Endothelial cell (in vitro differentiated cells): ENCODE results near the gene IL10RB. TPM values are rescaled to one million over a fixed set of nuclear protein-coding genes. Genes with fewer than 3 reads are reported as not detected.
"Not testable (repeated sequence)": the region's sequence is repeated elsewhere in the genome, so short reads cannot be mapped to it uniquely, and the experiment has no call there.

Experiments used
- DNase-seq: peaks from one replicate; pipeline ENCODE4 v3.0.0; 2021; ENCODE audit warnings: low spot score
- H3K27ac Mint-ChIP-seq: one replicate; pipeline ENCODE4 v1.8.0; 2021; ENCODE audit warnings: mixed read lengths, inconsistent platforms; ENCODE audit not compliant: unreplicated experiment
- H3K27me3 Mint-ChIP-seq: one replicate; pipeline ENCODE4 v1.8.0; 2021; ENCODE audit warnings: mild to moderate bottlenecking, moderate library complexity, mixed read lengths, inconsistent platforms; ENCODE audit not compliant: unreplicated experiment
- H3K36me3 Mint-ChIP-seq: one replicate; pipeline ENCODE4 v1.8.0; 2021; ENCODE audit warnings: mild to moderate bottlenecking, low read depth, mixed read lengths, inconsistent platforms; ENCODE audit not compliant: unreplicated experiment
- H3K4me1 Mint-ChIP-seq: one replicate; pipeline ENCODE4 v1.8.0; 2021; ENCODE audit warnings: mild to moderate bottlenecking, mixed read lengths, inconsistent platforms; ENCODE audit not compliant: unreplicated experiment
- H3K4me3 Mint-ChIP-seq: one replicate; pipeline ENCODE4 v1.8.0; 2021; ENCODE audit warnings: mild to moderate bottlenecking, mixed read lengths, inconsistent platforms; ENCODE audit not compliant: unreplicated experiment
- H3K9me3 Mint-ChIP-seq: one replicate; pipeline ENCODE4 v1.8.0; 2021; ENCODE audit warnings: mixed read lengths, inconsistent platforms; ENCODE audit not compliant: unreplicated experiment
- CTCF ChIP-seq: fragments of 200-600 bp; sonication (generic); IDR thresholded peaks from one replicate; pipeline ENCODE4 v1.5.0; 2021; ENCODE audit warnings: antibody characterized with exemption; ENCODE audit not compliant: unreplicated experiment
- total RNA-seq: library from RNA; stranded (reverse); fragmentation: NEBNext Ultra II Directional; extraction: Animal tissue kit (Norgen Biotek cat#: 25700); gene quantifications from one replicate; pipeline ENCODE4 v1.2.1, GENCODE V29; 2021; ENCODE audit not compliant: unreplicated experiment

The IL10RB gene
- total RNA-seq, 1 donor from 2014 or later = 13.0 TPM

DNA sequence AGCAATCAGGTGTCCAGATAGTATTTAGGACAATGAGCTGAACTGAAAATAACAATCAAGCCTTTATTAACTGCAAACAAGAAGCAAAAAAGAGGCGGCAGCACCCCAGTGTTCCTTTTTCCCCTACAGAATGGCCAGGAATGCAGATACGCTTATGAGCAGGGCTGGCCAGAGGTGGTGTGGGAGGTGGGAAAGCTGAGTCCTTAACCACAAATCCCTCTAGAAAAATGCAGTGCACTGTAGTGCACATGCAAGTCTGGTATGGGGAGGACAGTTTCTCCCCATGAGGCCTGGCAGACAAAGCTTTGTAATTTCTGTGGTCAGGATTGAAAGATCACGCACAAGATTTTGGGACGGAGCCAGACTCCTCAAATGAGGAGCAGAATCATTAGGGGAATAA is 47.9 kb downstream of the IL10RB start:
- Mint-ChIP-seq H3K4me1 (peaks cover 2% of the 10 kb centered on the region), H3K9me3 (no peaks in the 10 kb centered on the region), H3K4me3 (no peak overlapping the region), H3K27ac (no peak overlapping the region), H3K36me3 (no peaks in the 10 kb centered on the region), H3K27me3 (no peaks in the 10 kb centered on the region)
- no peak for TF ChIP-seq CTCF
- DNase-seq = no peak

GRCh38 chr21:33315946-33316710 is 50.0 kb downstream of the IL10RB start:
- no peak for TF ChIP-seq CTCF
- Mint-ChIP-seq H3K9me3 (no peaks in the 10 kb centered on the region), H3K27ac (no peak overlapping the region), H3K4me3 (no peak overlapping the region), H3K4me1 (peaks cover 2% of the 10 kb centered on the region), H3K36me3 (no peaks in the 10 kb centered on the region), H3K27me3 (no peaks in the 10 kb centered on the region)
- DNase-seq = no peak

DNA sequence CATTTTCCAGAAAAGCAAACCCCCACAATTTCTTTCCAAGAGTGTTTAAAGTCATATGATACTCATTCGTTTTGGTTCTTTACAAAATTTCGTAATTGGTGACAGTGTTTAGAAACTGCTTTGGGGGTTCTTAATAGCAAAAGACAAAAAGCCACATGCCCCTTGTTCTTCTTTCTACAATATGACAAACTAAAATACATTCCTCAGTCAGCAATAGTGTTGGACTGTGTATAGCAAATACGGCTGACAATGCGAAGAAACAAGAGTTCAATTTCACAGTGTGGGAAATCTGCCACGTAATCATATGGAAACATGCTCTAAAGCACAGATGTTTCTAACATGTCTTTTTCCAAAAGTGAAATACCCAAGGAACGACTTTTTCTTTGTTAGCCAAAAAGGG is 51.0 kb downstream of the IL10RB start:
- Mint-ChIP-seq H3K27me3 (no peaks in the 10 kb centered on the region), H3K9me3 (no peaks in the 10 kb centered on the region), H3K4me1 (peaks cover 2% of the 10 kb centered on the region), H3K27ac (no peak overlapping the region), H3K36me3 (no peaks in the 10 kb centered on the region), H3K4me3 (no peak overlapping the region)
- TF ChIP-seq CTCF = no peak
- DNase-seq = no peak

DNA sequence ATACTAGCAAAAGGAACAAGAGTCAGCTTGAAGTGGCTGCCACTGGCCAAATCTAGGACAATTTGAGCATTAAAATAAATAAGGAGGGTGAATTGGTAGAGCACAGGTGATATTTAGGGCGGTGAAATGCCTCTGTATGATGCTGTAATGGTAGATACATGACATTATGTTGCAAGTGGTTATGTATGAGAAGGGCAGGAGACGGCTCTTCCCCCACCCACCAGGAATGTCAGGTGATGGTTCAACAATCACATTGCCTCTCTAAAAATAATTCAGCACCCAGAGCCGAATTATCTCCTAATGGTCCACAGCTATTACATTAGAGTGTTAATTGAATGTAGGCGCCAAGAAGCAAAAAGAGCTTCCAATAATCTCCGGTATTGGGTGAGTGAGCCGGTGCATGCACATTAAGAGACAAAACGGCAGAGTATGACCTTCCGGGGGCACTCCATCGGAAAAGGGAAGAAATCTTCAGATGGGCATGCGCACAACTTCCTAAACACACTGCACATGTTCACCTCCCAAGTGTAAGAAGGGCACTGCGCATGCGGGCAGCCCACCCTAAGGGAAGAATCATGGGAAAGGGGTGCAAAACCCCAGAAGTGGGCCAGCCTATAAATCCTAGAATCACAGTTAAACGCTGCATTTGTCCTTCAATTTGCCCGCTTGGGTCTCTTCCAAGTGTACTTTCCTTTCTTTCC is 51.8 kb downstream of the IL10RB start:
- no peak for TF ChIP-seq CTCF
- Mint-ChIP-seq H3K4me1 (peaks cover 2% of the 10 kb centered on the region), H3K27me3 (no peaks in the 10 kb centered on the region), H3K27ac (no peak overlapping the region), H3K36me3 (no peaks in the 10 kb centered on the region), H3K4me3 (no peak overlapping the region), H3K9me3 (no peaks in the 10 kb centered on the region)
- DNase-seq = no peak

DNA sequence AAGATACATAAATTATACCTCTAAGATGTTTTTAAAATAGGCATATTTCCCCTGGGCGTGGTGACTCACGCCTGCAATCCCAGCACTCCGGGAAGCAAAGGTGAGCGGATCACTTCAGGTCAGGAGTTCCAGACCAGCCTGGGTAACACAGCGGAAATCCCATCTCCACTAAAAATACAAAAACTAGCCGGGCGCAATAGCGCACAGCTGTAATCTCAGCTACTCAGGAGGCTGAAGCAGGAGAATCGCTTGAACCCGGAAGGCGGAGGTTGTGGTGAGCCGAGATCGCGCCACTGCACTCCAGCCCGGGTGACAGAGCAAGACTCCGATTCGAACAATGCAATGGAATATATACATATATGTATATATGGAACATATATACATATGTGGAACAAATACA is 54.8 kb downstream of the IL10RB start:
- not testable (repeated sequence) for H3K27me3 Mint-ChIP-seq, H3K4me1 Mint-ChIP-seq, DNase-seq, H3K9me3 Mint-ChIP-seq, H3K36me3 Mint-ChIP-seq, H3K27ac Mint-ChIP-seq, H3K4me3 Mint-ChIP-seq

- not testable (repeated sequence) for DNase-seq, H3K36me3 Mint-ChIP-seq, H3K9me3 Mint-ChIP-seq, H3K4me3 Mint-ChIP-seq, H3K27ac Mint-ChIP-seq, H3K27me3 Mint-ChIP-seq
- H3K4me1 Mint-ChIP-seq = peaks cover 13% of the 10 kb centered on the region
Measured at GRCh38 chr21:33323610-33324009, 57.4 kb downstream of the IL10RB start.
